Heart left ventricle (tissue), 13 donors: ENCODE data around the gene KIF16B.

Experiments used
- POLR2A ChIP-seq, 2 donors: fragments of 450-650 bp; IDR thresholded peaks; one replicate each; pipeline ENCODE4 v1.6.1; 2017; ENCODE audit warnings: antibody characterized with exemption in 2 of 2, mild to moderate bottlenecking in 2 of 2, moderate library complexity in 2 of 2
- TF ChIP-seq, protein P1 (sequence below), 12 donors: fragments of 200-600 bp; sonication (generic) in 4 of 12; IDR thresholded peaks; one replicate each; pipeline versions ENCODE4 v1.5.0 to v1.8.0; 2018 to 2022; ENCODE audit warnings: antibody characterized with exemption in 12 of 12, mild to moderate bottlenecking in 5 of 12
- donor health status: ischemic (EF 13 %, LVEDD 7.1; RV severe dilation, severe dysfunction).
- donor health status: DM: no; HTN: yes; CAD: no.
- donor health status: DM: no; HTN: no; CAD: no.
- donor health status: ischemic (EF 25% LVEDD 6.9; RV normal size, moderate dysfunction).
- donor health status: ischemic (EF 25% LVEDD 5.7; RV mildly dilated, moderate dysfunction).
- donor health status: ischemic (EF 35%, LVEDD 5.7; RV mildly dilated, moderate dysfunction).
- donor health status: nonischemic (EF 11% LVEDD 7.7; RV severe dilation, severe dysfunction).
- donor health status: DM: yes; HTN: yes; CAD: no.
- donor health status: PGD.
- donor health status: ischemic (EF 29% LVEDD 5.4; RV normal size, mild dysfunction).
- donor health status: nonischemic (EF 23%, LVEDD 6.1; RV moderate dilation, normal function).

DNA sequence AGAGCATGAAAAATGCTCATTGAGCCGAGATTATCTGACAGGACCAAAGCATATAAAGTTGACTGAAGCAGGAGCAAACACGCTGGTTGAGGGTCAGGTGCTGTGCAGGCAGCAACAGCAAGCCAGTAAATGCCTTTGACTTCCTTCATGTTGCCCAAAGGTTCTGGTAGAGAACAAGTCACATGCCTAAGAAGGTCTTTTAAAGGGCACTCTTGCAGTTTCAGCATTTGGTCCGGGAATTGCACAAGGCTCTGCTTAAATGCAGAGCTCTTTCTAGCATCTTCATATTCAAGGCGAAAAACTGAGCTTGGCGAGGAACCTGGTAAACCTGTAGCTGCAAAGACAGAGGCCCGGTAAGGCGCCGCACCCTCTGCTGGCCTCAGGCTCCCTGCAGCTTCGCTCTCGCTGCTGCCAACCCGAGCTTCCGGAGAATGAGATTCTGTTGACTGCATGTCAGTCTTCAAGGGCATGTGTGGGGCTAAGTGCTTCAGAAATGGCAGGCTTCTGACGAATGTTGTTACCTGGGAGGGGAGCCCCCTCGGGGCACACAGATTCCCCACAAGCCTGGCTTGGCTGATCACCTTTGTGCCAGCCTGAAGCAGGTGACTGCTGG is 205.2 kb downstream of the KIF16B start:
- no peak for TF ChIP-seq POLR2A (IDR thresholded peaks at IDR 0.05)
- TF ChIP-seq, protein P1, sequence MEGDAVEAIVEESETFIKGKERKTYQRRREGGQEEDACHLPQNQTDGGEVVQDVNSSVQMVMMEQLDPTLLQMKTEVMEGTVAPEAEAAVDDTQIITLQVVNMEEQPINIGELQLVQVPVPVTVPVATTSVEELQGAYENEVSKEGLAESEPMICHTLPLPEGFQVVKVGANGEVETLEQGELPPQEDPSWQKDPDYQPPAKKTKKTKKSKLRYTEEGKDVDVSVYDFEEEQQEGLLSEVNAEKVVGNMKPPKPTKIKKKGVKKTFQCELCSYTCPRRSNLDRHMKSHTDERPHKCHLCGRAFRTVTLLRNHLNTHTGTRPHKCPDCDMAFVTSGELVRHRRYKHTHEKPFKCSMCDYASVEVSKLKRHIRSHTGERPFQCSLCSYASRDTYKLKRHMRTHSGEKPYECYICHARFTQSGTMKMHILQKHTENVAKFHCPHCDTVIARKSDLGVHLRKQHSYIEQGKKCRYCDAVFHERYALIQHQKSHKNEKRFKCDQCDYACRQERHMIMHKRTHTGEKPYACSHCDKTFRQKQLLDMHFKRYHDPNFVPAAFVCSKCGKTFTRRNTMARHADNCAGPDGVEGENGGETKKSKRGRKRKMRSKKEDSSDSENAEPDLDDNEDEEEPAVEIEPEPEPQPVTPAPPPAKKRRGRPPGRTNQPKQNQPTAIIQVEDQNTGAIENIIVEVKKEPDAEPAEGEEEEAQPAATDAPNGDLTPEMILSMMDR (IDR thresholded peaks at IDR 0.05) = peak in 2 of 12 donors; percentile 6 to 14
